ENCODE measurements around the gene STARD13. TPM values are rescaled to one million over a fixed set of nuclear protein-coding genes. Genes with fewer than 3 reads are reported as not detected.
"Not testable (repeated sequence)": the region's sequence is repeated elsewhere in the genome, so short reads cannot be mapped to it uniquely, and the experiment has no call there.

STARD13 gene
- total and polyA plus RNA-seq, 8 donors, result 21.9 to 43.6 (median 24.6) TPM

GRCh38 chr13:33178209-33178840 lies 107.2 kb downstream of the STARD13 start:
- H3K36me3 ChIP-seq, result no peaks in the 10 kb centered on the region
- TF ChIP-seq, protein P1, sequence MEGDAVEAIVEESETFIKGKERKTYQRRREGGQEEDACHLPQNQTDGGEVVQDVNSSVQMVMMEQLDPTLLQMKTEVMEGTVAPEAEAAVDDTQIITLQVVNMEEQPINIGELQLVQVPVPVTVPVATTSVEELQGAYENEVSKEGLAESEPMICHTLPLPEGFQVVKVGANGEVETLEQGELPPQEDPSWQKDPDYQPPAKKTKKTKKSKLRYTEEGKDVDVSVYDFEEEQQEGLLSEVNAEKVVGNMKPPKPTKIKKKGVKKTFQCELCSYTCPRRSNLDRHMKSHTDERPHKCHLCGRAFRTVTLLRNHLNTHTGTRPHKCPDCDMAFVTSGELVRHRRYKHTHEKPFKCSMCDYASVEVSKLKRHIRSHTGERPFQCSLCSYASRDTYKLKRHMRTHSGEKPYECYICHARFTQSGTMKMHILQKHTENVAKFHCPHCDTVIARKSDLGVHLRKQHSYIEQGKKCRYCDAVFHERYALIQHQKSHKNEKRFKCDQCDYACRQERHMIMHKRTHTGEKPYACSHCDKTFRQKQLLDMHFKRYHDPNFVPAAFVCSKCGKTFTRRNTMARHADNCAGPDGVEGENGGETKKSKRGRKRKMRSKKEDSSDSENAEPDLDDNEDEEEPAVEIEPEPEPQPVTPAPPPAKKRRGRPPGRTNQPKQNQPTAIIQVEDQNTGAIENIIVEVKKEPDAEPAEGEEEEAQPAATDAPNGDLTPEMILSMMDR (IDR thresholded peaks at IDR 0.05), result no peak
- H3K4me3 ChIP-seq, result no peak overlapping the region
- no peak overlapping the region for H3K27ac ChIP-seq
- ATAC-seq (no peak), DNase-seq (no peak)
- no peaks in the 10 kb centered on the region for H3K4me1 ChIP-seq
- H3K27me3 ChIP-seq, result no peaks in the 10 kb centered on the region
- intact Hi-C loops (cut with DNase I), result no loop called here
- no peaks in the 10 kb centered on the region for H3K9me3 ChIP-seq

DNA sequence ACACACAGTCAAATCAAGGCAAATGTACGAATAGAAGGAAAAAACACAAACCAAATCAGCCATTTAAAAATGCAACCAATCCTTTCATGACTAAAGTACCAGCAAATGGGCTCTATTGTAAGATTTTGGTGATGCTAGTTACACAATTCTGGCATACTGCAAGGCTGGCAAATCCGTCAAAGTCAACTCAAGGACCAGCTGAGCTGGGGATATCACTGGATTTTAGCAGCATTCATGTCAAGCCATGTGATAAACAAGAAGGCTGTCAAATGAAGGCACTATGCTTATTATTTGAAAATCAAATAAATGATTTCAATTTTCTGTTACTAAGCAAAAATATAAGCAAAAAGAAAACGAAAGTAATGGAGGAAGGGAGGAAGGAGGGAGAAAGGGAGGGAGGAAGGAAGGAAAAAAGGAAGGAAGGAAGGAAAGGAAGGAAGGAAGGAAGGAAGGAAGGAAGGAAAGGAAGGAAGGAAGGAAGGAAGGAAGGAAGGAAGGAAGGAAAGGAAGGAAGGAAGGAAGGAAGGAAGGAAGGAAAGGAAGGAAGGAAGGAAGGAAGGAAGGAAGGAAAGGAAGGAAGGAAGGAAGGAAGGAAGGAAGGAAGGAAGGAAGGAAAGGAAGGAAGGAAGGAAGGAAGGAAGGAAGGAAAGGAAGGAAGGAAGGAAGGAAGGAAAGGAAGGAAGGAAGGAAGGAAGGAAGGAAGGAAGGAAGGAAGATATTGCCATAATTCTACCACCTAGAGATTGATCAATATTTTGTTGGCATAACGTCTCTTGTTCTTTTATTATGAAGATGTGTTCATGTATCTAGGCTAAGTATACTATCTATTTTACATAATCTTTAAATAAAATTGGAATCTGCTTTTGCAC lies 108.0 kb downstream of the STARD13 start:
- H3K4me3 ChIP-seq; H3K9me3 ChIP-seq; H3K36me3 ChIP-seq; H3K27me3 ChIP-seq; H3K4me1 ChIP-seq; DNase-seq; ATAC-seq; H3K27ac ChIP-seq; intact Hi-C loops (cut with DNase I): not testable (repeated sequence)

DNA sequence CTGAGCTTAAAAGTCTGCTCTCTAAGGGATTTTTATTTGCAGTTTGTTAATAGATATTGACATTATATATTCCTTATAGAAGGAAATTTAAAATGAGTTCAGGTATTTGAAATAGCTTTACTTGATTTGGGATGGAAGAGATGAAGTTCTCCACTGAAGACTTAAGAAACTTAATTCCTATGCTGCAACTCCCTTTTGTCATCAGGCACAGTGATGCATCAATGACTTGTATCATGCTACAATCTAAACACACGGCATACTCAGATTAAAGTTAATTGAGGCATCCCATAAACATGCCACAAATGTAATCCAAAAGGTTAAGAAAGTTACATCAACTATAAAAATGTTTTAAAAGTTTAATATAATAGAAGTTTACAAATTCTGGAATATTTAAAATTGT lies 109.0 kb downstream of the STARD13 start:
- TF ChIP-seq, protein P1 (IDR thresholded peaks at IDR 0.05), result no peak
- ATAC-seq, result no peak
- Histone ChIP-seq H3K4me3 (no peak overlapping the region), H3K36me3 (no peaks in the 10 kb centered on the region), H3K27me3 (no peaks in the 10 kb centered on the region), H3K4me1 (no peaks in the 10 kb centered on the region), H3K9me3 (no peaks in the 10 kb centered on the region), H3K27ac (no peak overlapping the region)
- intact Hi-C loops (cut with DNase I), result no loop called here
- DNase-seq, result no peak

GRCh38 chr13:33175991-33176390 lies 109.6 kb downstream of the STARD13 start:
- intact Hi-C loops (cut with DNase I), result no loop called here
- Histone ChIP-seq H3K27me3 (no peaks in the 10 kb centered on the region), H3K9me3 (no peaks in the 10 kb centered on the region), H3K4me1 (no peaks in the 10 kb centered on the region), H3K36me3 (no peaks in the 10 kb centered on the region), H3K4me3 (no peak overlapping the region), H3K27ac (no peak overlapping the region)
- DNase-seq (no peak), ATAC-seq (no peak)
- TF ChIP-seq, protein P1 (IDR thresholded peaks at IDR 0.05), result no peak

DNA sequence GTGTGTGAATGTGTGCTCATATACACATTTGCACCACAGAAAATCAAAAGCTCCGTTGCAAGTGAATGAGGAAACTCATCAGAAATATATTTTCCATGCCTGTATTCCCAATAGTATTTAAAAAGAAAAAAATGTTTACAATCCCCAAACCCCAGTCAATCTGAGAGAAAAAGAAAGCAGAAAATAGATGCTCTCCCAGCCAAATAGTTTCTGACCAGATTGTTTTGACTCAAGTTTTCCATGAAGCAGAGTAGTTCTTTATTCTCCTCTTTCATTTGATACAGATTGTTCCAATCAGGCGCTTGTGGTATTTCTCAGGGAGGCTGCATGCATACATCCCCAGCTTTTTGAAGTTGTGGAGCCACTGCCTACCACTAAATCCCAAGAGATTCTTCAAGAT lies 110.6 kb downstream of the STARD13 start:
- intact Hi-C loops (cut with DNase I), result no loop called here
- DNase-seq (no peak), ATAC-seq (no peak)
- no peak overlapping the region for H3K4me3 ChIP-seq
- TF ChIP-seq, protein P1 (IDR thresholded peaks at IDR 0.05), result no peak
- no peaks in the 10 kb centered on the region for H3K27me3 ChIP-seq
- H3K4me1 ChIP-seq, result no peaks in the 10 kb centered on the region
- H3K36me3 ChIP-seq, result no peaks in the 10 kb centered on the region
- H3K27ac ChIP-seq, result peak overlapping the region in 1 of 2 donors; percentile 9
- H3K9me3 ChIP-seq, result no peaks in the 10 kb centered on the region

Data from left lung (tissue), 10 donors.